Glutamatergic neuron (in vitro differentiated cells): ENCODE results near the gene HDAC4. TPM values are rescaled to one million over a fixed set of nuclear protein-coding genes. Genes with fewer than 3 reads are reported as not detected.

Experiments
- DNase-seq: peaks from one replicate; pipeline ENCODE4 v3.0.0; 2022
- H3K27ac Mint-ChIP-seq: one replicate; pipeline ENCODE4 v1.8.0; 2020; ENCODE audit warnings: mild to moderate bottlenecking, mixed read lengths, inconsistent platforms; ENCODE audit not compliant: unreplicated experiment
- H3K27me3 Mint-ChIP-seq: one replicate; pipeline ENCODE4 v1.8.0; 2020; ENCODE audit warnings: mild to moderate bottlenecking, moderate library complexity, mixed read lengths, inconsistent platforms; ENCODE audit not compliant: unreplicated experiment
- H3K36me3 Mint-ChIP-seq: one replicate; pipeline ENCODE4 v1.8.0; 2020; ENCODE audit warnings: mild to moderate bottlenecking, mixed read lengths, inconsistent platforms; ENCODE audit not compliant: unreplicated experiment
- H3K4me1 Mint-ChIP-seq: one replicate; pipeline ENCODE4 v1.8.0; 2020; ENCODE audit warnings: mild to moderate bottlenecking, low read depth, mixed read lengths, inconsistent platforms; ENCODE audit not compliant: unreplicated experiment
- H3K4me3 Mint-ChIP-seq: one replicate; pipeline ENCODE4 v1.8.0; 2020; ENCODE audit warnings: mild to moderate bottlenecking, mixed read lengths, inconsistent platforms; ENCODE audit not compliant: unreplicated experiment
- H3K9me3 Mint-ChIP-seq: one replicate; pipeline ENCODE4 v1.8.0; 2020; ENCODE audit warnings: mild to moderate bottlenecking, moderate library complexity, mixed read lengths, inconsistent platforms; ENCODE audit not compliant: unreplicated experiment
- total RNA-seq: library from RNA; stranded (reverse); fragmentation: NEBNext Ultra II Directional; extraction: Animal tissue kit (Norgen Biotek cat#: 25700); gene quantifications from one replicate; pipeline ENCODE4 v1.2.1, GENCODE V29; 2021; ENCODE audit not compliant: unreplicated experiment
- TF ChIP-seq, protein P1 (sequence below): fragments of 200-600 bp; sonication (generic); IDR thresholded peaks from one replicate; pipeline ENCODE4 v1.5.0; 2021; ENCODE audit not compliant: partially characterized antibody, unreplicated experiment

The HDAC4 gene
- total RNA-seq, 1 donor from 2014 or later = 90.6 TPM

DNA sequence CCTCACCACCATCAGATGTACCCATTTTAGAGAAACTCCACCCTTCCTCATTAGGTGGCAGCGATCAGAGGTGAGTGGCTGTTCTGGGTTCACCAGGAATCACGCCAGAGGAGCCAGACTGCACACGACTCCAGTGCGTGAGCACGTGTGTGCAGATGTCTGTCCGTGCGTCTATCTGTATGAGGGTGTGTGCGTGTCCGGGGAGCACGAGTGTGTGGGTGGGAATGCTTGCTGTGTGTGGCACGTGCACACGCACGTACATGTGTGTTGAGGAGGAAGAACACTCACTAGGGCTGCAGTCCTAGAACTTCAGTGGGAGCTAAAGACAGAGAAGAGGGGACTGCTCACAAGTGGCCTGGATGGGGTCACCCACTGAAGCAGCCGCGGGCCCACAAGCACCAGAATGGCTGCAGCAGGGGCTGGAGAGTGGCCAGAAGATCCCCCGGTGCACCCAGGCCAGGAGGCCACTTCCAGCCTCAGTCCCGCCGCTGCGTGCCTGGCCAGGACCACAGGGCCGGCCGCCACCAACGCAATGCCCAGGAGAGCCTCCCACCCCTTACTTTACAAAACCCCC lies 13.9 kb downstream of the HDAC4 start:
- Mint-ChIP-seq H3K9me3 (peaks cover 7% of the 10 kb centered on the region), H3K27ac (no peak overlapping the region), H3K36me3 (peaks cover 19% of the 10 kb centered on the region), H3K27me3 (peaks cover 10% of the 10 kb centered on the region), H3K4me1 (peaks cover 29% of the 10 kb centered on the region), H3K4me3 (no peak overlapping the region)
- peak; percentile 9 for DNase-seq
- TF ChIP-seq, protein P1, sequence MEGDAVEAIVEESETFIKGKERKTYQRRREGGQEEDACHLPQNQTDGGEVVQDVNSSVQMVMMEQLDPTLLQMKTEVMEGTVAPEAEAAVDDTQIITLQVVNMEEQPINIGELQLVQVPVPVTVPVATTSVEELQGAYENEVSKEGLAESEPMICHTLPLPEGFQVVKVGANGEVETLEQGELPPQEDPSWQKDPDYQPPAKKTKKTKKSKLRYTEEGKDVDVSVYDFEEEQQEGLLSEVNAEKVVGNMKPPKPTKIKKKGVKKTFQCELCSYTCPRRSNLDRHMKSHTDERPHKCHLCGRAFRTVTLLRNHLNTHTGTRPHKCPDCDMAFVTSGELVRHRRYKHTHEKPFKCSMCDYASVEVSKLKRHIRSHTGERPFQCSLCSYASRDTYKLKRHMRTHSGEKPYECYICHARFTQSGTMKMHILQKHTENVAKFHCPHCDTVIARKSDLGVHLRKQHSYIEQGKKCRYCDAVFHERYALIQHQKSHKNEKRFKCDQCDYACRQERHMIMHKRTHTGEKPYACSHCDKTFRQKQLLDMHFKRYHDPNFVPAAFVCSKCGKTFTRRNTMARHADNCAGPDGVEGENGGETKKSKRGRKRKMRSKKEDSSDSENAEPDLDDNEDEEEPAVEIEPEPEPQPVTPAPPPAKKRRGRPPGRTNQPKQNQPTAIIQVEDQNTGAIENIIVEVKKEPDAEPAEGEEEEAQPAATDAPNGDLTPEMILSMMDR = no peak

DNA sequence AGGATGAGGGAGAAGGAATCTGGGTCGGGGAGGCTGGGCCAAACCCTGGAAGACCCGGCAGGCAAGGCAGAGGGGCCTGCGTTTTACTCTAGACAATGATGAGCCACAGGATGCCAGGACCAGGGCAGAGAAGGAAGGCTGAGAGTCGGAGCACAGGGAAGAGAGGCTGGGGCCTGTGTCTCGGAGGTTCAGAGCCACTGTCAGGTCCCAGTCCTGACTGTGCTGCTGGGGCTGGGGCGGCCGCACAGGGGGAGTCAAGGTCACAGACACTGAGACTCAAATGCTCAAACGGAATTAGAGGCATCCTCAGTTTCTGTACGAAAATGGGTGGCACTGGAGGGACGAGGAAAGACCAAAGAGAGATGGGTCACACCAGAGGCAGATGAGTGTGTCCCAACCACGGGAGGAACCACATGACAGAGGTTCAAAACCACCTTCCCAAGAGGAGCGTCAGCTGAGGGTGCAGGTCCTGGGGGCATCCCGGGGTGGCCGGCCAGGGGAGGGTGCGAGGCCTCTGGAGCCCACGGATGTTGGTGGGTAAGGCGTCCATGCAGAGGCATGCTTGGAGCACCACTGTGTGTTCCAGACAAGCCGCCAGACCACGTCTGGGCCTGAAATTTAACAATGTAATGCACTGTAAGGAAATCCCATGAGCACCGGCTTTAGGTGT lies 14.7 kb downstream of the HDAC4 start:
- Mint-ChIP-seq H3K9me3 (peaks cover 7% of the 10 kb centered on the region), H3K4me3 (no peak overlapping the region), H3K4me1 (peaks cover 32% of the 10 kb centered on the region), H3K36me3 (peaks cover 19% of the 10 kb centered on the region), H3K27ac (peak overlapping the region; percentile 50), H3K27me3 (peaks cover 10% of the 10 kb centered on the region)
- TF ChIP-seq, protein P1 = no peak
- peak; percentile 13 for DNase-seq

DNA sequence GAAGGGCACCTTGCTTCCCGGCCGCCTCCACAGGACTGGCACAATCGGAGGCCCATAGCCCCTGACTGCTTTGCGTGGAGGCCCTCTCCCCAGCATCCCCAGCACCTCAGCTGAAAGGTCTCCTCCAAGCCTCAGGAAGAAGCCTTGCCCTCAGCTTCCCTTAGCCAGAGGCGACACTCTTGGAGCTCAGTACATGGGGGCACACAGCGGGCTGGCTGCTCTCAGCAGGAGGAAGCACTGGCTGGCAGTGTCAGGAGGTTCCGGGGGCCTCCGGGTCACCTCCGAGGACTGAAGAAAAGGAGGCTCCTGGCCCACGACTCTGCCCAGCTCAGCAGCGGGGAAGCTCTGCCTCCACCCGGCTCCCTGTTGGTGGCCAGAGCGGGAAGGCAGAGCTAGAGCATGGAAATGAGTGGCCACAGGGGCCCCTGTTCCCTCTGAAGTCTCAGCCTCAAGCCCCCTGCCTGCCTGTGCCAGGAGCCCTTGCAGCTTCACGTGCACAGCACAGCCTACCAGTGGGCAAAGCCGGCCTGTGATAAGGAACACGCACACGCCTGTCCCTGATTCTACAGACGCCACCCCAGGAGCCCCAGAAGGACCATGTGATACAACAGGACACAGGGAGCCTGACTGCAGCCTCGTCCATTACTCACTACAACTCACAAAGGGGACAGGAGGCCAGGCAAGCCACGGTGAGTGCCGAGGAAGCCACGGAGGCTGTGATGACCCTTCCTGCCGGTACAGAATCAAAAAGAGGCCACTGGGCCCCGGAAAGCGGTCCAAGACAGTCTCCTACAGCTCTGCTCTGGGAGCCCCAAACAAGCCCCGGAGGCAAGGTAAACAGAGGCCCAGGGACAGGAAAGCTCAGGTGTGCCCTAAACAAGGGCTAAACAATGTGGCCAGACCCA lies 15.5 kb downstream of the HDAC4 start:
- peaks cover 37% of the 10 kb centered on the region for H3K4me1 Mint-ChIP-seq

DNA sequence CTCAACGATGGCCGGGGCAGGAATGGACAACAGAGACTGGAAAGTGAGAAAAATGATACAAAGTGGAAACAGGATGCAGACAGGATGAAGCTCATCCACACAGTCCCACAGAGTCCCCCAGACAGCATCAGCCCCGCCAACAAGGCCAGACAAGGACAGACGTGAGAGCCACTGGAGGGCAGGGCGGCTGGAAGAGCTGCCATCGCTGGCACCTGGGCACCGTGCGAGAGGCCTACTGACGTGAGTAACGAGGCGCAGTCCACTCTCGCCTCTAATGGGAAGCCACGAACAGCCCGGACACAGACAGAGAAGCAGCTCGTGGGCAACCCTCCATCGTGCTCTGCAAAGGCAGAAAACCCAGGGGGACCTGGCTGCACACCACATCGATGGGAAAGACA lies 17.1 kb downstream of the HDAC4 start:
- H3K27me3 Mint-ChIP-seq = peaks cover 10% of the 10 kb centered on the region
- H3K27ac Mint-ChIP-seq = peak overlapping the region; percentile 53
- H3K4me1 Mint-ChIP-seq = peaks cover 42% of the 10 kb centered on the region
- peaks cover 15% of the 10 kb centered on the region for H3K36me3 Mint-ChIP-seq
- no peak overlapping the region for H3K4me3 Mint-ChIP-seq
- peak; percentile 8 for DNase-seq
- TF ChIP-seq, protein P1 = no peak
- H3K9me3 Mint-ChIP-seq = peaks cover 6% of the 10 kb centered on the region

More for the DNA sequence above, 15.5 kb downstream of the HDAC4 start:
- Mint-ChIP-seq H3K27me3 (peaks cover 10% of the 10 kb centered on the region), H3K27ac (no peak overlapping the region), H3K4me3 (no peak overlapping the region), H3K36me3 (peaks cover 19% of the 10 kb centered on the region), H3K9me3 (peaks cover 7% of the 10 kb centered on the region)
- DNase-seq = peak; percentile 10
- TF ChIP-seq, protein P1 = no peak
